HG03558 (cell line): ENCODE data around the gene VKORC1L1.
"Not testable (repeated sequence)": the region's sequence is repeated elsewhere in the genome, so short reads cannot be mapped to it uniquely, and the experiment has no call there.

Experiments used
- ATAC-seq: cut with Tn5 transposase; IDR thresholded peaks from one replicate; pipeline ENCODE4 v1.9.1; 2021; ENCODE audit warnings: moderate number of reproducible peaks; ENCODE audit not compliant: unreplicated experiment; ENCODE audit errors: extremely low read depth

Gene VKORC1L1

GRCh38 chr7:65880242-65880641, 7.4 kb downstream of the VKORC1L1 start:
- not testable (repeated sequence) for ATAC-seq

- not testable (repeated sequence) for ATAC-seq
Measured at GRCh38 chr7:65884983-65885382, 12.1 kb downstream of the VKORC1L1 start.

- ATAC-seq = not testable (repeated sequence)
Measured at GRCh38 chr7:65885533-65885932, 12.7 kb downstream of the VKORC1L1 start.

GRCh38 chr7:65888434-65889156, 15.7 kb downstream of the VKORC1L1 start:
- ATAC-seq = not testable (repeated sequence)

- not testable (repeated sequence) for ATAC-seq
Measured at GRCh38 chr7:65889722-65890121, 16.8 kb downstream of the VKORC1L1 start.

GRCh38 chr7:65892161-65892560, 19.3 kb downstream of the VKORC1L1 start:
- ATAC-seq = no peak

GRCh38 chr7:65892835-65893234, 20.0 kb downstream of the VKORC1L1 start:
- ATAC-seq = no peak

GRCh38 chr7:65896279-65896870, 23.5 kb downstream of the VKORC1L1 start:
- ATAC-seq = no peak

GRCh38 chr7:65897289-65897688, 24.4 kb downstream of the VKORC1L1 start:
- ATAC-seq = not testable (repeated sequence)

- not testable (repeated sequence) for ATAC-seq
Measured at GRCh38 chr7:65898677-65899447, 26.0 kb downstream of the VKORC1L1 start.

- ATAC-seq = no peak
Measured at GRCh38 chr7:65902306-65902705, 29.4 kb downstream of the VKORC1L1 start.

- no peak for ATAC-seq
Measured at GRCh38 chr7:65907501-65908198, 34.8 kb downstream of the VKORC1L1 start.

- no peak for ATAC-seq
Measured at GRCh38 chr7:65910237-65910636, 37.4 kb downstream of the VKORC1L1 start.

GRCh38 chr7:65912237-65912636, 39.4 kb downstream of the VKORC1L1 start:
- ATAC-seq = no peak

GRCh38 chr7:65915921-65916657, 43.2 kb downstream of the VKORC1L1 start:
- ATAC-seq = no peak

- no peak for ATAC-seq
Measured at GRCh38 chr7:65923316-65923715, 50.4 kb downstream of the VKORC1L1 start.

GRCh38 chr7:65924193-65924592, 51.3 kb downstream of the VKORC1L1 start:
- no peak for ATAC-seq

GRCh38 chr7:65925040-65925439, 52.2 kb downstream of the VKORC1L1 start:
- ATAC-seq = no peak

GRCh38 chr7:65926588-65926987, 53.7 kb downstream of the VKORC1L1 start:
- ATAC-seq = no peak
